IMR-90 (cell line): ENCODE measurements around the gene SLC52A1. TPM values are rescaled to one million over a fixed set of nuclear protein-coding genes. Genes with fewer than 3 reads are reported as not detected.

Experiments used
- ATAC-seq: fragments of 200-7000 bp; cut with Tn5 transposase; 2 replicates; pipeline ENCODE4 v1.9.1; 2020; ENCODE audit warnings: low read depth, mild to moderate bottlenecking, moderate library complexity
- BruUV-seq: library from RNA; stranded (reverse); fragments of 400-500 nt; replicated peaks from 2 replicates; lab custom pipeline; 2021; lab: Mats Ljungman, UMichigan
- CTCF ChIA-PET: fragments of 300-600 bp; formaldehyde crosslinking; extraction: SDS; loops from one replicate; lab custom pipeline; 2021; ENCODE audit warnings: antibody characterized with exemption; lab: Yijun Ruan, JAX
- POLR2A ChIA-PET: fragments of 300-600 bp; sonication (Branson Sonifier 250); formaldehyde crosslinking; loops from one replicate; lab custom pipeline; 2022; ENCODE audit warnings: antibody characterized with exemption; ENCODE audit not compliant: unreplicated experiment; lab: Charles Lee
- DNase-seq: peaks from one replicate; pipeline ENCODE4 v3.0.0; 2013
- H2AFZ ChIP-seq: replicated peaks from 2 replicates; pipeline ENCODE3; 2013; ENCODE audit warnings: low read length, mild to moderate bottlenecking; ENCODE audit not compliant: poor library complexity
- H2AK5ac ChIP-seq: 2 replicates; pipeline ENCODE4 v1.6.1; 2013; ENCODE audit warnings: low read depth, low read length, inconsistent platforms
- H2AK9ac ChIP-seq: replicated peaks from 2 replicates; pipeline ENCODE3; 2013; ENCODE audit warnings: mild to moderate bottlenecking, low read depth, low read length, moderate library complexity; ENCODE audit not compliant: poor library complexity
- H2BK120ac ChIP-seq: 2 replicates; pipeline ENCODE4 v1.6.1; 2013; ENCODE audit warnings: low read depth, low read length, inconsistent platforms
- H2BK15ac ChIP-seq: 3 replicates; pipeline ENCODE4 v1.6.1; 2013; ENCODE audit warnings: low read depth, low read length, inconsistent platforms
- H2BK20ac ChIP-seq: 2 replicates; pipeline ENCODE4 v1.6.1; 2013; ENCODE audit warnings: low read depth, mild to moderate bottlenecking, inconsistent platforms, low read length, moderate library complexity
- H2BK5ac ChIP-seq: 2 replicates; pipeline ENCODE4 v1.6.1; 2013; ENCODE audit warnings: mild to moderate bottlenecking, low read depth, low read length, inconsistent platforms; ENCODE audit not compliant: poor library complexity, severe bottlenecking
- H3K14ac ChIP-seq: replicated peaks from 2 replicates; pipeline ENCODE4 v1.6.1; 2013; ENCODE audit warnings: low read depth, low read length, inconsistent platforms
- H3K18ac ChIP-seq: 2 replicates; pipeline ENCODE4 v1.6.1; 2013; ENCODE audit warnings: low read depth, low read length, control low read depth
- H3K23ac ChIP-seq: 2 replicates; pipeline ENCODE4 v1.6.1; 2013; ENCODE audit warnings: low read depth, low read length, inconsistent platforms
- H3K27ac ChIP-seq: 2 replicates; pipeline ENCODE4 v1.5.1; 2013; ENCODE audit warnings: mild to moderate bottlenecking, control low read depth, low read length; ENCODE audit not compliant: insufficient read depth
- H3K27me3 ChIP-seq: 2 replicates; pipeline ENCODE4 v1.6.1; 2013; ENCODE audit warnings: low read length; ENCODE audit not compliant: control insufficient read depth, insufficient read depth
- H3K36me3 ChIP-seq: 2 replicates; pipeline ENCODE4 v1.6.1; 2013; ENCODE audit warnings: low read length, mixed read lengths; ENCODE audit not compliant: control insufficient read depth, insufficient read depth
- H3K4ac ChIP-seq: 2 replicates; pipeline ENCODE4 v1.6.1; 2013; ENCODE audit warnings: low read depth, low read length, inconsistent platforms
- H3K4me1 ChIP-seq: 2 replicates; pipeline ENCODE4 v1.6.1; 2013; ENCODE audit warnings: low read length, mixed read lengths; ENCODE audit not compliant: control insufficient read depth, insufficient read depth
- H3K4me2 ChIP-seq: 2 replicates; pipeline ENCODE4 v1.6.1; 2013; ENCODE audit warnings: low read depth, mild to moderate bottlenecking, control low read depth, low read length, moderate library complexity
- H3K4me3 ChIP-seq: 2 replicates; pipeline ENCODE4 v1.5.1; 2013; ENCODE audit warnings: low read depth, mild to moderate bottlenecking, control low read depth, low read length, moderate library complexity; ENCODE audit not compliant: insufficient read depth
- H3K56ac ChIP-seq: 2 replicates; pipeline ENCODE4 v1.6.1; 2013; ENCODE audit warnings: low read length, inconsistent platforms; ENCODE audit not compliant: insufficient read depth; ENCODE audit errors: extremely low read depth
- H3K79me1 ChIP-seq, 2 experiments: 2 replicates each; pipeline ENCODE4 v1.6.1; 2013; ENCODE audit warnings: low read length in 2 of 2, inconsistent platforms in 1 of 2, low read depth in 1 of 2
- H3K9ac ChIP-seq: 2 replicates; pipeline ENCODE4 v1.6.1; 2013; ENCODE audit warnings: low read depth, low read length, control low read depth
- H3K9me1 ChIP-seq: 2 replicates; pipeline ENCODE4 v1.6.1; 2013; ENCODE audit warnings: low read length, inconsistent platforms; ENCODE audit not compliant: insufficient read depth
- H3K9me3 ChIP-seq: 2 replicates; pipeline ENCODE4 v1.6.1; 2013; ENCODE audit warnings: low read length; ENCODE audit not compliant: control insufficient read depth, insufficient read depth
- H4K20me1 ChIP-seq: 2 replicates; pipeline ENCODE4 v1.6.1; 2013; ENCODE audit warnings: low read length, inconsistent platforms; ENCODE audit not compliant: insufficient read depth
- H4K5ac ChIP-seq: 2 replicates; pipeline ENCODE4 v1.6.1; 2013; ENCODE audit warnings: mild to moderate bottlenecking, low read depth, low read length, control low read depth
- H4K8ac ChIP-seq, 2 experiments: 2 replicates each; pipeline ENCODE4 v1.6.1; 2013; ENCODE audit warnings: low read depth in 2 of 2, low read length in 2 of 2, control low read depth in 1 of 2, inconsistent platforms in 1 of 2
- H4K91ac ChIP-seq: 2 replicates; pipeline ENCODE4 v1.6.1; 2013; ENCODE audit warnings: low read depth, low read length, inconsistent platforms; ENCODE audit not compliant: insufficient read depth
- CHD1 ChIP-seq: IDR thresholded peaks from 2 replicates; pipeline ENCODE4 v1.6.1; 2012; ENCODE audit warnings: low read depth, low read length, improper control_type of control experiment
- MAFK ChIP-seq: IDR thresholded peaks from 2 replicates; pipeline ENCODE4 v1.6.1; 2012; ENCODE audit warnings: low read depth, low read length, improper control_type of control experiment
- WGBS, 2 experiments: methylation state at CpG; one replicate each; pipeline versions ENCODE4 v1.1.5 to v1.1.7; 2013; ENCODE audit warnings: missing lambda C conversion rate in 2 of 2; ENCODE audit not compliant: insufficient read length in 1 of 2; ENCODE audit errors: extremely low coverage in 2 of 2; 5-methylcytosine and 5-hydroxymethylcytosine counted together
- dilution Hi-C: fragments of 300-500 bp; cut with HindIII; formaldehyde crosslinking; loops from one replicate; pipeline ENCODE4 v1.14.3; 2018; ENCODE audit warnings: low sequenced_read_pairs; ENCODE audit not compliant: unreplicated experiment
- in situ Hi-C: fragments of 300-500 bp; cut with MboI; formaldehyde crosslinking; loops from 3 replicates; pipeline ENCODE4 v1.14.3; 2019; ENCODE audit warnings: low sequenced_read_pairs, inconsistent platforms, mixed read lengths
- intact Hi-C: fragments of 100-400 bp; cut with micrococcal nuclease; formaldehyde crosslinking; loops from 2 replicates; pipeline ENCODE4 v1.10.0; 2022
- polyA plus RNA-seq, 3 experiments: library from polyadenylated mRNA; depleted of rRNA; stranded (reverse); fragments of >200 nt; gene quantifications; 2 replicates each; pipeline ENCODE4 v1.2.3, GENCODE V29; 2012; ENCODE audit warnings: low replicate concordance in 1 of 3
- total RNA-seq: library from RNA; depleted of rRNA; stranded (reverse); fragments of >200 nt; gene quantifications from 2 replicates; pipeline ENCODE4 v1.2.3, GENCODE V29; 2012

The SLC52A1 gene
- total and polyA plus RNA-seq, 2 of the 4 experiments (the other 2 are of a cell fraction) = not detected

DNA sequence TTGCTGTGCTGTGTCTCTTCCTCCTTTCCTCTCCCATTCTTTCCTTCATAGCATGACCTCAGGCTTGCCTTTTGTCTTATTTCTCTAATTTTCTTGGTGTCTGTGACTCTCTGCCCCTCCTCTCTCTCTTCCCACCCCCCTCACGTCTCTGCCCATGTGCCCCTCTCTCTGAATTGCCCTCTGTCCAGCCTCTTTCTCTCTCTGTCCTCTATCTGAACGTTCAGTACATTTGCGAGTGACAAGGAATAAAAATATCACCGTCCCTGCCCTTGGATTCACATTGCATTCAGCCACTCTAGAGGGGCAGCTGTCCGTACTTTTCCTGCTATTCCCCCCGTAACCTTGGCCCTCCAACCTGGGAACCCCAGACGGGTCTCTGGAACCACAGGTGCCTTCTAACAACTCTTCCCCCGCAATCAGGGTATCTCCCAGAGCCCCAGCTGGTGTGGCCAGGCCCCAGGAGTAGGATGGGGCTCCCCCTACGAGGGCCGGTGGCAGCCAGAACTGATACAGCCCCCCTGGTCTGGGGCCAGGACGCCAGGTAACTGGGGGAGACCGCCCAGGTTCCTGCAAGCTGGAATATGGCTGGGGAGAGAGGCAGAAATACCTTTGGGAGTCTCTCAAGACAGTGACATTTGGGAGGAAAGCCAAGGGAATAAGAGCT, 35.7 kb downstream of the SLC52A1 start:
- Histone ChIP-seq H2BK120ac (no peak overlapping the region), H3K14ac (peak overlapping the region; percentile 88; the same call in 1 of the 2 replicates), H2AK9ac (peak overlapping the region; percentile 97), H2AFZ (no peak overlapping the region), H3K4me2 (peak overlapping the region; percentile 96), H3K56ac (no peak overlapping the region; the same call in 1 of the 2 replicates), H3K9me3 (no peaks in the 10 kb centered on the region), H3K18ac (no peak overlapping the region), H3K9ac (peak overlapping the region; percentile 89), H3K4ac (peak overlapping the region; percentile 27), H3K4me3 (peak overlapping the region; percentile 8; the same call in 1 of the 2 replicates), H4K91ac (no peak overlapping the region), H3K4me1 (peaks cover 21% of the 10 kb centered on the region), H2BK15ac (no peak overlapping the region), H3K27ac (peak overlapping the region; percentile 76; the same call in 1 of the 2 replicates), H3K36me3 (peaks cover 37% of the 10 kb centered on the region), H3K9me1 (peaks cover 18% of the 10 kb centered on the region), H3K23ac (peak overlapping the region; percentile 78), H4K20me1 (peaks cover 26% of the 10 kb centered on the region), H4K5ac (no peak overlapping the region), H2AK5ac (peak overlapping the region; percentile 59; the same call in 1 of the 2 replicates), H2BK20ac (no peak overlapping the region), H3K27me3 (no peaks in the 10 kb centered on the region), H3K79me1 (peaks cover 28 to 53% of the 10 kb centered on the region in 2 experiments), H4K8ac (no peak overlapping the region), H2BK5ac (peak overlapping the region; percentile 39)
- TSS peak; percentile 39 for BruUV-seq
- ChIA-PET POLR2A (interaction anchor here (0.6 kb wide), 1 partner anchor 10 kb away, joined by 3 read pairs; no protein-coding TSS in a partner anchor), CTCF (no interaction called here)
- ATAC-seq (no peak), DNase-seq (no peak)
- 85% methylated on average over 5 of the region's 12 CpGs; no CpG with 5 or more reads in 1 of the 2 experiments for WGBS, 2 experiments
- intact Hi-C loops = no loop called here
- dilution Hi-C loops = no loop called here
- in situ Hi-C loops = no loop called here
- TF ChIP-seq CHD1 (no peak), MAFK (no peak)
